H1 (cell line): Measurements from ENCODE around the gene FRMPD1. TPM values are rescaled to one million over a fixed set of nuclear protein-coding genes. Genes with fewer than 3 reads are reported as not detected.

Experiments used
- CTCF ChIA-PET: fragments of 300-600 bp; sonication (Branson Sonifier 250); formaldehyde crosslinking; loops from one replicate; lab custom pipeline; 2021; ENCODE audit not compliant: partially characterized antibody; lab: Charles Lee
- POLR2A ChIA-PET: fragments of 300-600 bp; sonication (Branson Sonifier 250); formaldehyde crosslinking; loops from one replicate; lab custom pipeline; 2021; ENCODE audit warnings: inconsistent platforms; ENCODE audit not compliant: partially characterized antibody; lab: Charles Lee
- DNase-seq, 2 experiments: peaks; one replicate each; pipeline versions ENCODE4 v3.0.0 to v3.0.0-alpha.2; 2010 to 2022; ENCODE audit warnings: low spot score in 2 of 2, low read depth in 1 of 2, mixed read lengths in 1 of 2
- FAIRE-seq: peaks from 2 replicates; lab custom pipeline; 2011; peaks lifted over from hg19 to GRCh38; lab: Jason Lieb, UNC
- H2AFZ ChIP-seq: 2 replicates; pipeline ENCODE4 v1.8.1; 2012; ENCODE audit warnings: low read length, inconsistent platforms
- H2AK5ac ChIP-seq: 2 replicates; pipeline ENCODE4 v1.6.1; 2013; ENCODE audit warnings: low read depth, low read length
- H2BK120ac ChIP-seq: replicated peaks from 2 replicates; pipeline ENCODE3; 2013; ENCODE audit warnings: low read depth, low read length, inconsistent platforms
- H2BK12ac ChIP-seq: 2 replicates; pipeline ENCODE4 v1.6.1; 2013; ENCODE audit warnings: low read depth, low read length
- H2BK15ac ChIP-seq: 2 replicates; pipeline ENCODE4 v1.6.1; 2013; ENCODE audit warnings: low read length
- H2BK20ac ChIP-seq: 2 replicates; pipeline ENCODE4 v1.6.1; 2013; ENCODE audit warnings: low read length
- H2BK5ac ChIP-seq: 2 replicates; pipeline ENCODE4 v1.6.1; 2013; ENCODE audit warnings: low read depth, low read length
- H3K14ac ChIP-seq: 2 replicates; pipeline ENCODE4 v1.6.1; 2013; ENCODE audit warnings: inconsistent platforms; ENCODE audit not compliant: insufficient read length
- H3K18ac ChIP-seq: 2 replicates; pipeline ENCODE4 v1.6.1; 2013; ENCODE audit warnings: low read length; ENCODE audit errors: extremely low read depth
- H3K23ac ChIP-seq: 2 replicates; pipeline ENCODE4 v1.6.1; 2013; ENCODE audit warnings: inconsistent platforms; ENCODE audit not compliant: insufficient read length
- H3K23me2 ChIP-seq: 2 replicates; pipeline ENCODE4 v1.6.1; 2013; ENCODE audit warnings: low read depth, low read length
- H3K27ac ChIP-seq: 2 replicates; pipeline ENCODE4 v1.6.1; 2011; ENCODE audit warnings: low read depth, low read length, inconsistent platforms
- H3K27me3 ChIP-seq, 4 experiments: replicated peaks in 1 of 4; 1 replicate in 1 of 4; 2 replicates in 3 of 4; pipeline versions ENCODE4 v1.6.1 to v1.8.1; 2011 to 2013; ENCODE audit warnings: low read length in 3 of 4, mild to moderate bottlenecking in 3 of 4, inconsistent platforms in 2 of 4, mixed read lengths in 2 of 4, moderate library complexity in 1 of 4; ENCODE audit not compliant: control insufficient read depth in 3 of 4, insufficient read depth in 3 of 4; ENCODE audit errors: extremely low read depth in 1 of 4
- H3K36me3 ChIP-seq, 4 experiments: 2 replicates each; pipeline versions ENCODE4 v1.6.1 to v1.8.1; 2011 to 2013; ENCODE audit warnings: mild to moderate bottlenecking in 4 of 4, low read length in 3 of 4, moderate library complexity in 2 of 4, control low read depth in 1 of 4, inconsistent platforms in 1 of 4; ENCODE audit not compliant: insufficient read depth in 4 of 4, control insufficient read depth in 2 of 4
- H3K4ac ChIP-seq: replicated peaks from 2 replicates; pipeline ENCODE3; 2013; ENCODE audit warnings: low read length, low read depth, mixed read lengths, inconsistent platforms; ENCODE audit not compliant: insufficient read length
- H3K4me1 ChIP-seq, 4 experiments: replicated peaks in 1 of 4; 1 replicate in 1 of 4; 2 replicates in 3 of 4; pipeline versions ENCODE4 v1.6.1 to v1.8.1; 2011 to 2013; ENCODE audit warnings: low read length in 3 of 4, inconsistent platforms in 2 of 4, mixed read lengths in 1 of 4; ENCODE audit not compliant: insufficient read depth in 4 of 4, control insufficient read depth in 3 of 4
- H3K4me2 ChIP-seq, 2 experiments: 2 replicates each; pipeline versions ENCODE4 v1.6.1 to v1.8.1; 2011 to 2013; ENCODE audit warnings: low read depth in 2 of 2, low read length in 2 of 2, control low read depth in 1 of 2, inconsistent platforms in 1 of 2, mild to moderate bottlenecking in 1 of 2; ENCODE audit not compliant: insufficient read depth in 1 of 2
- H3K4me3 ChIP-seq, 4 experiments: fragments of 200-600, 300-600 bp in 1 of 4; sonication (generic), shearing (Covaris generic), sonication (Bioruptor Twin) in 1 of 4; 2 replicates each; pipeline versions ENCODE4 v1.5.1 to v1.8.1; 2011 to 2016; ENCODE audit warnings: low read length in 4 of 4, low read depth in 3 of 4, control low read depth in 2 of 4, inconsistent platforms in 2 of 4, mild to moderate bottlenecking in 2 of 4, mixed read lengths in 1 of 4, moderate library complexity in 1 of 4; ENCODE audit not compliant: insufficient read depth in 2 of 4; ENCODE audit errors: extremely low read depth in 1 of 4
- H3K56ac ChIP-seq: replicated peaks from 2 replicates; pipeline ENCODE3; 2013; ENCODE audit warnings: low read depth, mild to moderate bottlenecking, mixed read lengths, low read length, inconsistent platforms; ENCODE audit not compliant: insufficient read length
- H3K79me1 ChIP-seq: 2 replicates; pipeline ENCODE4 v1.6.1; 2013; ENCODE audit warnings: low read depth, low read length, control low read depth
- H3K79me2 ChIP-seq, 2 experiments: 2 replicates each; pipeline versions ENCODE4 v1.6.1 to v1.8.1; 2012 to 2013; ENCODE audit warnings: low read length in 2 of 2, mild to moderate bottlenecking in 2 of 2, inconsistent platforms in 1 of 2; ENCODE audit not compliant: insufficient read depth in 2 of 2, control insufficient read depth in 1 of 2
- H3K9ac ChIP-seq, 4 experiments: replicated peaks in 1 of 4; 1 replicate in 1 of 4; 2 replicates in 3 of 4; pipeline versions ENCODE4 v1.6.1 to v1.8.1; 2011 to 2013; ENCODE audit warnings: low read depth in 3 of 4, low read length in 3 of 4, control low read depth in 2 of 4, mild to moderate bottlenecking in 2 of 4, moderate library complexity in 2 of 4, inconsistent platforms in 1 of 4; ENCODE audit errors: extremely low read depth in 1 of 4
- H3K9me3 ChIP-seq, 2 experiments: 2 replicates each; pipeline versions ENCODE4 v1.6.1 to v1.8.1; 2012 to 2013; ENCODE audit warnings: mild to moderate bottlenecking in 2 of 2, moderate library complexity in 2 of 2, control low read depth in 1 of 2, inconsistent platforms in 1 of 2, low read depth in 1 of 2, low read length in 1 of 2, mixed read lengths in 1 of 2; ENCODE audit not compliant: insufficient read depth in 2 of 2
- H4K20me1 ChIP-seq, 2 experiments: replicated peaks in 1 of 2; 2 replicates each; pipeline versions ENCODE3 to v1.8.1; 2011 to 2013; ENCODE audit warnings: inconsistent platforms in 2 of 2, low read length in 2 of 2, mild to moderate bottlenecking in 1 of 2; ENCODE audit not compliant: insufficient read depth in 2 of 2, control insufficient read depth in 1 of 2
- H4K5ac ChIP-seq: 2 replicates; pipeline ENCODE4 v1.6.1; 2013; ENCODE audit warnings: low read length, low read depth, mixed read lengths, inconsistent platforms; ENCODE audit not compliant: insufficient read length
- H4K8ac ChIP-seq: 2 replicates; pipeline ENCODE4 v1.8.0; 2013; ENCODE audit warnings: mild to moderate bottlenecking, moderate library complexity, low read length, inconsistent platforms; ENCODE audit not compliant: insufficient read depth; ENCODE audit errors: extremely low read depth
- H4K91ac ChIP-seq: replicated peaks from 2 replicates; pipeline ENCODE3; 2013; ENCODE audit warnings: low read length, mixed read lengths, inconsistent platforms; ENCODE audit not compliant: insufficient read length
- ATF2 ChIP-seq: IDR thresholded peaks from 2 replicates; pipeline ENCODE4 v1.6.1; 2012; ENCODE audit warnings: low read length, inconsistent platforms
- CBX5 ChIP-seq: fragments of 300-800, 300-1000 bp; sonication (generic); IDR thresholded peaks from 2 replicates; pipeline ENCODE4 v1.7.1; 2016; ENCODE audit warnings: antibody characterized with exemption, low read length, low read depth
- CBX8 ChIP-seq: fragments of 300-800, 300-1000 bp; sonication (generic); IDR thresholded peaks from 2 replicates; pipeline ENCODE4 v1.7.1; 2016; ENCODE audit warnings: low read depth, low read length, borderline replicate concordance
- CTBP2 ChIP-seq: IDR thresholded peaks from 2 replicates; pipeline ENCODE4 v1.7.0; 2011; ENCODE audit warnings: borderline replicate concordance, mild to moderate bottlenecking, moderate library complexity, mixed read lengths, low read length; ENCODE audit not compliant: insufficient read depth, insufficient read length
- HDAC2 ChIP-seq, 2 experiments: fragments of 300-600 bp in 1 of 2; sonication (generic) in 1 of 2; IDR thresholded peaks; 2 replicates each; pipeline ENCODE4 v1.6.1; 2011 to 2012; ENCODE audit warnings: low read depth in 2 of 2, low read length in 2 of 2, mild to moderate bottlenecking in 2 of 2, moderate library complexity in 2 of 2, borderline replicate concordance in 1 of 2, inconsistent platforms in 1 of 2
- KDM4A ChIP-seq: IDR thresholded peaks from one replicate; pipeline ENCODE4 v1.7.1; 2012; ENCODE audit warnings: low read depth, mild to moderate bottlenecking, moderate library complexity, low read length, inconsistent platforms; ENCODE audit not compliant: severe bottlenecking
- RAD21 ChIP-seq, 2 experiments: IDR thresholded peaks in 1 of 2; conservative IDR thresholded peaks in 1 of 2; 2 replicates each; pipeline ENCODE4 v1.6.1; 2011; ENCODE audit warnings: low read depth in 2 of 2, low read length in 2 of 2, improper control_type of control experiment in 1 of 2, inconsistent platforms in 1 of 2, mild to moderate bottlenecking in 1 of 2, moderate library complexity in 1 of 2
- RXRA ChIP-seq: IDR thresholded peaks from 2 replicates; pipeline ENCODE4 v1.6.1; 2011; ENCODE audit warnings: low read depth, mild to moderate bottlenecking, low read length, moderate library complexity; ENCODE audit not compliant: insufficient read depth
- SUZ12 ChIP-seq: fragments of 200-600 bp; sonication (generic); IDR thresholded peaks from 2 replicates; pipeline ENCODE4 v1.6.1; 2012; ENCODE audit warnings: mild to moderate bottlenecking, inconsistent platforms, low read length, moderate library complexity, mixed read lengths
- TAF1 ChIP-seq: IDR thresholded peaks from 2 replicates; pipeline ENCODE4 v1.6.1; 2011; ENCODE audit warnings: mild to moderate bottlenecking, low read depth, low read length
- WGBS, 2 experiments: shearing (Covaris generic) in 1 of 2; methylation state at CpG; one replicate each; pipeline versions ENCODE4 v1.1.6 to v1.1.7; 2013 to 2015; ENCODE audit warnings: low lambda C conversion rate in 2 of 2, mixed read lengths in 2 of 2, inconsistent platforms in 1 of 2, low coverage in 1 of 2, missing lambda C conversion rate in 1 of 2; ENCODE audit not compliant: insufficient replicate concordance in 2 of 2, insufficient coverage in 1 of 2, insufficient read length in 1 of 2; ENCODE audit errors: extremely low coverage in 1 of 2, missing lambda C conversion rate in 1 of 2; 5-methylcytosine and 5-hydroxymethylcytosine counted together
- polyA plus RNA-seq, 7 experiments: library from polyadenylated mRNA; depleted of rRNA in 3 of 7; stranded (reverse) in 5 of 7; unstranded in 2 of 7; fragments of >200 nt in 5 of 7; fragments of 200-250 nt in 2 of 7; gene quantifications; 1 replicate in 5 of 7; 2 replicates in 1 of 7; 4 replicates in 1 of 7; pipeline versions ENCODE4 v1.2.1 to v1.2.3, GENCODE V29; 2011 to 2013; ENCODE audit warnings: missing spikeins in 2 of 7, mixed read lengths in 2 of 7
- total RNA-seq: library from RNA; stranded (reverse); fragmentation: NEBNext Ultra II Directional; extraction: Animal tissue kit (Norgen Biotek cat#: 25700); gene quantifications from 2 replicates; pipeline ENCODE4 v1.2.1, GENCODE V29; 2021

FRMPD1 gene
- total and polyA plus RNA-seq, 2 of the 8 experiments (the other 6 are each of a cell fraction or from before 2014, with no cell fraction given) = 0.27 to 0.32 TPM

- Histone ChIP-seq H3K9me3 (no peaks in the 10 kb centered on the region), H3K18ac (no peak overlapping the region), H3K23ac (no peak overlapping the region), H2AFZ (no peak overlapping the region), H4K20me1 (peaks cover 0 to 1% of the 10 kb centered on the region in 2 experiments), H3K79me1 (no peaks in the 10 kb centered on the region; the same call in 1 of the 2 replicates), H2BK120ac (no peak overlapping the region), H3K36me3 (peaks cover 0 to 4% (median 2%) of the 10 kb centered on the region in 4 experiments; a peak in 5 of 8 replicates), H3K14ac (no peak overlapping the region), H3K9ac (no peak overlapping the region), H3K23me2 (peaks cover 6% of the 10 kb centered on the region), H3K4me3 (no peak overlapping the region), H4K8ac (no peak overlapping the region), H4K5ac (no peak overlapping the region), H3K27me3 (peaks cover 0 to 3% (median 2%) of the 10 kb centered on the region in 4 experiments; a peak in 2 of 7 replicates), H2BK20ac (no peak overlapping the region), H3K56ac (no peak overlapping the region), H4K91ac (no peak overlapping the region), H3K4ac (no peak overlapping the region), H3K4me1 (peaks cover 0 to 4% (median 0%) of the 10 kb centered on the region in 4 experiments; a peak in 3 of 7 replicates), H3K79me2 (peaks cover 6 to 13% of the 10 kb centered on the region in 2 experiments; a peak in 3 of 4 replicates), H2BK5ac (no peak overlapping the region), H2AK5ac (no peak overlapping the region), H2BK12ac (no peak overlapping the region), H2BK15ac (no peak overlapping the region), H3K4me2 (no peak overlapping the region), H3K27ac (no peak overlapping the region)
- FAIRE-seq (no peak), DNase-seq (no peak)
- POLR2A ChIA-PET = interaction anchor here (0.7 kb wide), 1 partner anchor 301 kb away, joined by 3 read pairs; no protein-coding TSS in a partner anchor
- CTCF ChIA-PET = no interaction called here
- 78% methylated on average over 6 of the region's 6 CpGs; no CpG with 5 or more reads in 1 of the 2 experiments for WGBS, 2 experiments
- TF ChIP-seq CTBP2 (no peak), SUZ12 (no peak), TAF1 (no peak), HDAC2 (IDR thresholded peaks at IDR 0.05; ENCODE audit: borderline replicate concordance in 1 of 2, low read depth in 2 of 2, low read length in 2 of 2) (no peak), CBX5 (no peak), ATF2 (no peak), RAD21 (IDR thresholded peaks at IDR 0.05 in 1 of 2, conservative IDR thresholded peaks at IDR 0.05 in 1 of 2; ENCODE audit: low read depth in 2 of 2, low read length in 2 of 2) (no peak), CBX8 (no peak), RXRA (no peak), KDM4A (no peak)
These were observed 137.6 kb downstream of the FRMPD1 start for GRCh38 chr9:37788332-37788731.
